HepG2 (cell line): ENCODE measurements around the gene HDGFL2. TPM values are rescaled to one million over a fixed set of nuclear protein-coding genes. Genes with fewer than 3 reads are reported as not detected.

Experiments used
- ESRRA ChIP-seq: sonication (generic); formaldehyde crosslinking; IDR thresholded peaks from 2 replicates; pipeline ENCODE4 v1.5.1; 2020; ENCODE audit warnings: mild to moderate bottlenecking, low read depth, missing genetic modification reagents
- GMEB1 ChIP-seq: sonication (generic); formaldehyde crosslinking; IDR thresholded peaks from 2 replicates; pipeline ENCODE4 v1.5.1; 2020; ENCODE audit warnings: missing genetic modification reagents, mild to moderate bottlenecking, borderline replicate concordance
- GRHL1 ChIP-seq: sonication (generic); formaldehyde crosslinking; conservative IDR thresholded peaks from 2 replicates; pipeline ENCODE4 v1.8.0; 2022; ENCODE audit warnings: missing genetic modification reagents
- HNRNPH1 ChIP-seq: fragments of 200-400 bp; formaldehyde crosslinking; optimal IDR thresholded peaks from 2 replicates; pipeline ENCODE3; 2017; ENCODE audit warnings: mild to moderate bottlenecking, low read depth, low read length
- JUN ChIP-seq: sonication (generic); formaldehyde crosslinking; IDR thresholded peaks from 2 replicates; pipeline ENCODE4 v1.4.0; 2020; ENCODE audit warnings: mild to moderate bottlenecking, missing genetic modification reagents
- POGZ ChIP-seq: sonication (generic); formaldehyde crosslinking; IDR thresholded peaks from 2 replicates; pipeline ENCODE4 v1.4.0; 2020; ENCODE audit warnings: mild to moderate bottlenecking, missing genetic modification reagents
- RBM22 ChIP-seq: fragments of 200-400 bp; formaldehyde crosslinking; optimal IDR thresholded peaks from 2 replicates; pipeline ENCODE3; 2017; ENCODE audit warnings: mild to moderate bottlenecking, low read length, moderate library complexity
- REL ChIP-seq: sonication (generic); formaldehyde crosslinking; conservative IDR thresholded peaks from 2 replicates; pipeline ENCODE4 v1.8.0; 2022; ENCODE audit warnings: mild to moderate bottlenecking, missing genetic modification reagents, moderate library complexity
- SP2 ChIP-seq: sonication (generic); formaldehyde crosslinking; IDR thresholded peaks from 2 replicates; pipeline ENCODE4 v1.5.1; 2020; ENCODE audit warnings: mild to moderate bottlenecking, missing genetic modification reagents
- ZBTB26 ChIP-seq: IDR thresholded peaks from 2 replicates; pipeline ENCODE4 v1.6.1; 2016; ENCODE audit warnings: missing compliant biosample characterization, missing genetic modification reagents, borderline replicate concordance
- ZNF101 ChIP-seq: sonication (generic); formaldehyde crosslinking; IDR thresholded peaks from 2 replicates; pipeline ENCODE4 v1.4.0; 2020; ENCODE audit warnings: mild to moderate bottlenecking, low read depth, missing genetic modification reagents, borderline replicate concordance
- ZNF230 ChIP-seq: sonication (generic); formaldehyde crosslinking; IDR thresholded peaks from 2 replicates; pipeline ENCODE4 v1.4.0; 2020; ENCODE audit warnings: mild to moderate bottlenecking, missing genetic modification reagents
- ZNF34 ChIP-seq: sonication (generic); formaldehyde crosslinking; IDR thresholded peaks from 2 replicates; pipeline ENCODE4 v1.4.0; 2020; ENCODE audit warnings: mild to moderate bottlenecking, missing genetic modification reagents, borderline replicate concordance
- ZNF576 ChIP-seq: sonication (generic); formaldehyde crosslinking; IDR thresholded peaks from 2 replicates; pipeline ENCODE4 v1.4.0; 2020; ENCODE audit warnings: mild to moderate bottlenecking, missing genetic modification reagents
- ZNF646 ChIP-seq: sonication (generic); formaldehyde crosslinking; IDR thresholded peaks from 2 replicates; pipeline ENCODE4 v1.9.0; 2021; ENCODE audit warnings: mild to moderate bottlenecking, missing genetic modification reagents
- ZNF678 ChIP-seq: sonication (generic); formaldehyde crosslinking; IDR thresholded peaks from 2 replicates; pipeline ENCODE4 v1.4.0; 2020; ENCODE audit warnings: mild to moderate bottlenecking, missing genetic modification reagents
- ZNF75D ChIP-seq: sonication (generic); formaldehyde crosslinking; IDR thresholded peaks from 2 replicates; pipeline ENCODE4 v1.8.1; 2023; ENCODE audit warnings: missing genetic modification reagents, mild to moderate bottlenecking, borderline replicate concordance
- ZNF772 ChIP-seq: sonication (generic); formaldehyde crosslinking; IDR thresholded peaks from 2 replicates; pipeline ENCODE4 v1.5.0; 2020; ENCODE audit warnings: mild to moderate bottlenecking, missing genetic modification reagents
- polyA plus RNA-seq, 8 experiments: library from polyadenylated mRNA; depleted of rRNA in 3 of 8; stranded (reverse) in 7 of 8; unstranded in 1 of 8; fragments of >200 nt; fragmentation: Illumina TruSeq in 4 of 8; extraction: Trizol in 4 of 8; gene quantifications; 2 replicates each; pipeline versions ENCODE4 v1.2.1 to v1.2.3, GENCODE V29; 2011 to 2016; ENCODE audit warnings: low read depth in 4 of 8, missing spikeins in 1 of 8, mixed read lengths in 1 of 8; ENCODE audit not compliant: insufficient read depth in 1 of 8
- total RNA-seq, 5 experiments: library from RNA; depleted of rRNA; stranded (reverse); fragments of >200 nt; fragmentation: Illumina TruSeq; extraction: Trizol; gene quantifications; 2 replicates each; pipeline ENCODE4 v1.2.3, GENCODE V29; 2016; ENCODE audit warnings: low read depth in 1 of 5

HDGFL2 gene
- total and polyA plus RNA-seq, 2 of the 13 experiments (the other 11 are each of a cell fraction or from before 2014, with no cell fraction given) = 20.0 to 51.1 TPM

- TF ChIP-seq REL (CRISPR knock-in tag) (no peak), SP2 (CRISPR knock-in tag) (no peak), ZNF576 (CRISPR knock-in tag) (no peak), ZNF678 (CRISPR knock-in tag) (no peak), ZNF75D (no peak), ESRRA (no peak), ZNF772 (CRISPR knock-in tag) (no peak), RBM22 (no peak), HNRNPH1 (no peak), ZBTB26 (CRISPR knock-in tag) (no peak), ZNF34 (CRISPR knock-in tag) (no peak), ZNF230 (CRISPR knock-in tag) (no peak), POGZ (CRISPR knock-in tag) (no peak), JUN (CRISPR knock-in tag) (no peak), ZNF646 (no peak), GRHL1 (CRISPR knock-in tag) (no peak), GMEB1 (CRISPR knock-in tag) (no peak), ZNF101 (CRISPR knock-in tag) (no peak)
Observed at GRCh38 chr19:4464815-4465581, 7.1 kb upstream of the HDGFL2 start (continued).
